Measurements from ENCODE around the gene GXYLT2.
A peak's percentile ranks its signal among the peaks of the same experiment; 100 is the strongest.
"Not testable (repeated sequence)": the region's sequence is repeated elsewhere in the genome, so short reads cannot be mapped to it uniquely, and the experiment has no call there.

The GXYLT2 gene

DNA sequence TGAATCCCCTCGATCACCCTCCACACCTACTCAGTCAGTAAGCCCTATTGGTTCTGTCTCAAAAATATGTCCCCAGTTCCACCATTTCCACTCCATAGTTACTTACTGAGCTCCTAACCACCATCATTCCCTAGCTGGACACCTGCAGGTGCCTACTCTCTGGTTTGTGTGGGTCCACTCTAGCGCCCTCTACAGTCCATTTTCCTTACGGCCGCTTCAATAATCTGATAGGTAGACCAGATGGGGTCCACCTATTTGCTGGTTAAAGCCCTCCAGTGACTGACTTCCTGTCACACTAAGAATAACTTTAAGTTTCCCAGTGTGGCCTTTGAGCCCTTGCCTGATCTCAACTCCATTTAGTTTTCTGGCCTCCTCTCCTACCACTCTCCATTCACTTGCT is 5.0 kb downstream of the GXYLT2 start:
- DNase-seq = peak; percentile 31

DNA sequence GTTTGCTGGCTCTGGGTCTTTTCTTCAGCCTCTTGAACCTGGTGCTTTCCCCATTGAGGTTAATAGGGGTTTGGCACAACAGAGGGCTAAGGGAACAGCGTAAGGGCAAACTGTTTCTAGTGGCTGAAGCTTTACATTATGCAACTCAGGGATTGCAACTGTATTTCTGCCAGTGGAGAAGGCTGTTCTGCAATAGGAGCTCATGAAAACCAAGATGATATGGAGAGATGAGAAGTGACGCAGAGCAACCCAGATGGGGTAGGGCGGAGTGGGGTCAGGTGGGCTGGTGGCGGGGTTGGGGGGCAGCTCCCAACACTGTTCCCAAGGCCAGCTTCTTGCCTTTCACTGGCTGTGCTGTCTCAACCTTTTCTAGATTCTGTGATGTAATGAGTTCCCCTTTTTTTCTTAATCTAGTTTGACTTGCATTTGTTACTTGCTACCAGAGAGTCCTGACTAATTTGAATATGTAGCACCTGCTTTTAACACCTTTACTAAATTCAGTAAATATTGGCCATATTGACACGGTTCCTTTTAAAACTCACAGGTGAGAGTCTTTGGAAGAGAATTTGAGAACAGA is 7.2 kb downstream of the GXYLT2 start:
- DNase-seq = peak; percentile 60

DNA sequence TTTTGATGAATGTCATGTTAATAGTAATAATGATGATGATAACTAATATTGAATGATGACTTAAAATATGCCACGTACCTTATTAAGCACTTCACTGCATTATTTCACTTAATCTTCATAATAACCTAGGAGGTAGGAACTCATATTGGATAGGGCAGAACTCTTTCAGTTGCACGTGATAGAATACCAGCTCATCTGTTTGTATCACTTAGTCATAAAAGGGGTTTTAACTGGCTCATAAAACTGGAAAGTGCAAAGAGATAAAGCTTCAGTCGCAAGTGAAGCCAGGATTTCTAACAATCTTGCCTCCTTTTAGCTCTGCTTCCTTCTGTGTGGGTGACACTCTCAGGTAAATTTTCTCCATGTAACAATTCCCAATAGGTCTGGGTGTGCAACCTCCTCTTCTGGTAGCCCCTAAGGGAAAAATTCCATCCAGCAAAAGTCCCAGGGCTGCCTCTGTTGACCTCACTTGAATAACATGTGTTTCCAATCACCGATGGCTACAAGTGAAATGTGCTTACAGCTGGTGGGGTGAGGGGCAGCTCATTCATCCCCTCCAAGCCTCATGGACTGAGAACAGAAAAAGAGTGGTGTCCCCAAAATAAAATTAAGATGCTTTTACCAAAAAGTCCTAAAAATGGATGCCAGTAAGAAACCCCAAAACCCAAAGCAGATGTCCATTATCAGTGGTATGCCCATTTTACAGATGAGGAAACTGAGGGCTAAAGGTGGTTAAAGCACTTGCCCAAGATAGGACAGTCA is 9.3 kb downstream of the GXYLT2 start:
- DNase-seq = no peak

DNA sequence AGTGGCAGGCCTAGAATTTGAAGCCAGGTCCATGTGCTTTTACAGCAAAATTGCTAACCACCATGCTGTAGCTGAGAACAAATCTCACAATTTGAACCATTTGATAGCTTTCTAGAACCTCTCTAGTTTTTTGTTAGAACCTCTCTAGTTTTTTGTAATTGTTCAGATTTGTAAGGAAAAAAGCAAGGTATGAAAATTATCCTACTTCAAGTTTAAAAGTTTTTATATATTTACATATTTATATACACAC is 9.8 kb downstream of the GXYLT2 start:
- DNase-seq = no peak

DNA sequence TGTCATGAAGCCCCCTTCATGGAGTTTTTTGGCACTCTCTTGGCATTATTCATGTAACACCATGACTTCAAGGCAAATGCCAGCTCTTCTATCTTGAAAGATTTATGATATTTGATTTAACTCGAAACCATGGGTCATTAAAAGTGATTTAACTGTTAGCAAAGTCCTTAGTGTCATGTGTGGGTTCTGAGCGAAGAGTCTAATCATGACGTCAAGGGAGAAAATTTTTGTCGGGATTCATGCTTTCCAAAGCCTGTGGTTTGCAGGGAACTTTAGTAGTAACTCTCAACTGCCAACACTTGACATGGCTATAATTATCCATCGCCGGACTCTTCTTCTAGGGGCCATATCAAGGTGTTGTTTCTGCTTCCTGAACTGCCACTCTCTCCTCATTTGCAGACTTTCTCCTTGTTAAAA is 11.5 kb downstream of the GXYLT2 start:
- DNase-seq = no peak

DNA sequence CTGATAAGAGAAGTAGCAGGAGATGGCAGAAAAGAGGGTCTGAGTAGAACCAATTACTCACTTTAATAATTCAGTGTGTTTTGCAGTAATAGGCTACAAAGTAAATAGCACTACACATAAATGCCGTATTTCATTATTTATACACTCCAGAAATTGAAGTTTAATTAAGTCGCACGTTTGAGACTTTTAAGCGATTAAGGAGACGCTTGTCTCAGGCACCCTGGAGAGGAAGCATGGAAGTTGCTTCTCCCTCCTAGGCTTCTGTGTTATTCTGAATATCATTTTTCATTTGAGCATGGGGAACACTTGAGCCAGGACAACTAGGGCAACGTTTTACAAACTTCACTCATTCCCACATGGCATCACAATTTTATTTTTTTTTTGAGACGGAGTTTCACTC is 12.2 kb downstream of the GXYLT2 start:
- no peak for DNase-seq

DNA sequence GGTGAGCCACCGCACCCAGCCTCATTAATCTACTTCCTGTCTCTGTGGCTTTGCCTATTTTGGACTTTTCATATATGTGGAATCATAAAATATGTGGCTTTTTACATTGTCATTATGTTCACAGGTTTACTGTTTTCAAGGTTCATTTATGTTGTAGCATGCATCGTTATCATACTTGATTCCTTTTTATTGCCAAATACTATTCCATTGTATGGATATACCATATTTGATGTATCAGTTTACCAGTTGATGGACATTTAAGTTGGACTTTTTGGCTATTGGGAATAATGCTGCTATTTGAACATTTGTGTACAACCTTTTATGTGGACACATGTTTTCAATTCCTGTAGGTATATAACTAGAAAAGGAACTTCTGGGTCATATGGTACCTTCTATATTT is 14.0 kb downstream of the GXYLT2 start:
- no peak for DNase-seq

DNA sequence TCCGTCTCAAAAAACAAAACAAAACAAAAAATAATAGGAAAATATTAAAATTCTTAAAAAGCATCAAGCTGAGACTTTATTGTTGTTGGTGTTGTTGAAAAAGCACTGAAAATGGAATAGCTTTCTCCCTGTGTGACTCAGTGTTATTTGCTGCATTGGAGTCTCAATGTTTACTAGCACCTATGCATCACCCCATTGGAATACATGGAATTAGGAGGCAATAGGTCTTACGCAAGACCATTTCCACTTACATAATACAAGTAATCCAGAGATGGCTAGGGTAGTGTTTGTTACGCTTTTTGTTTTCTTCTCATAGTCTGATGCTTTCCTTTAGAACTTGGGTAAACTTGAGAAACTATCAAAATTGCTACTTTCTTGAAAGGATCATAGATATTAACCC is 15.2 kb downstream of the GXYLT2 start:
- no peak for DNase-seq

DNA sequence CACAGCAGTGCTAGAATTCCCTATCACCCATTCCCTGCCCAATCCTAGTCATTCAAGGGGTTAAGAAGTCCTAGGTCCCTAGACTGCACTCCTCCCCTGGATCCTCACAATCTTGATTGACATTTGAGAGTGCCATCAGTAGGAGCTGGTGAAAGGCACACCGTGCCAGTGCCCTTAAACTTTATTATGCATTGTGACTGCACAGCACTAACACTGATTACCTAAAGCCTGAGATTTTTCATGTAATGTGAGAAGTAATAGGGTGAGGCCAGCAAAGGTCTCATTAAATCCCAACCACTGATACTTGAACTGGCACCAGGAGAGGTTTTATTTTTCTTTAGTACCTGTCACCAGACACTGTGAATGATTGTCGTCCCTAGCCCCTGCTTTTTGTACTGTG is 16.3 kb downstream of the GXYLT2 start:
- DNase-seq = no peak

DNA sequence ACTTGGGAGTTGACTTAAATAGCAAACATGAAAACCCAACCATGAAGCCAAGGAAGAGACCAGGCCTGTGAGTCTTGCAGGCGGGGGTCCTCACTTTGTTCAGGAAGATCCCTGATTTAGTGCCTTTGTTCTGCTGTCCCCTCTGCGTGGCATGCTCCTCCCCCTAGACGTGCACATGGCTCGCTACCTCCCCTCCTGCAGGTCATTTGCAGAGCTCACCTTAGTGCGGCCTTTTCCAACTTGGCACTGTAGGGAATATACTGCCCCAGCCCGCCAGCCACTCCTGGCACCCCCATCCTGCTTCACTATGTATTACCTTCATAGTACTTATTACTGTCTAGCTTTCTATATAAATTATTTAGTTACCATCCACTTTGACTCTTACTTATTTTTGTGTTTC is 18.3 kb downstream of the GXYLT2 start:
- DNase-seq = no peak

DNA sequence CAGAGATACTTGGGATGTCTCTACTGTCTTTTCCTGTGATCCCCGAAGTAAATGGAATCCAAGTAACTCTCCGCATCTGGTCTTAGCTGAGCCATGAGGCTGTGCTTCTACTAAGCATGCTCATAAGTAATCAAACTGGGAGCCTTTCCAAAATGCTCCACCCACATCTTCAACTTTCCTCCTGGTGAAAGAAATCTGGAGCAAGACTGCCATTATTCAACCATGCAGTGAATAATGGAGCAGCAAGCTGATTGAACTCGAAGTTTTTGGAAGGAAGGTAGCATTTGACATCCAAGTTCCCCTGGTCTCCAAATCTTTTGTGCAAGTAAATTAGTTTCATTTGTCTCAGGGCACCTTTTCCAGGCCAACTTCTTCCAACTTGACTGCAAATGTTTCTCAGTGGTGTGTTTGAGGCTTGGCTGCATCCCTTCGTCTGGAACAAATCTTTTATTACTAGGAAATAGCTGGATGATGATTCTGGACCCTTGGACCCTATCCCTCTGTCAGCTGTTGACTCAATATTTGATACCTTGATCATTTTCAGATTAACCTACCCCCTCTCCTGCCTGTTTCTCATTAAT is 19.4 kb downstream of the GXYLT2 start:
- DNase-seq = no peak

DNA sequence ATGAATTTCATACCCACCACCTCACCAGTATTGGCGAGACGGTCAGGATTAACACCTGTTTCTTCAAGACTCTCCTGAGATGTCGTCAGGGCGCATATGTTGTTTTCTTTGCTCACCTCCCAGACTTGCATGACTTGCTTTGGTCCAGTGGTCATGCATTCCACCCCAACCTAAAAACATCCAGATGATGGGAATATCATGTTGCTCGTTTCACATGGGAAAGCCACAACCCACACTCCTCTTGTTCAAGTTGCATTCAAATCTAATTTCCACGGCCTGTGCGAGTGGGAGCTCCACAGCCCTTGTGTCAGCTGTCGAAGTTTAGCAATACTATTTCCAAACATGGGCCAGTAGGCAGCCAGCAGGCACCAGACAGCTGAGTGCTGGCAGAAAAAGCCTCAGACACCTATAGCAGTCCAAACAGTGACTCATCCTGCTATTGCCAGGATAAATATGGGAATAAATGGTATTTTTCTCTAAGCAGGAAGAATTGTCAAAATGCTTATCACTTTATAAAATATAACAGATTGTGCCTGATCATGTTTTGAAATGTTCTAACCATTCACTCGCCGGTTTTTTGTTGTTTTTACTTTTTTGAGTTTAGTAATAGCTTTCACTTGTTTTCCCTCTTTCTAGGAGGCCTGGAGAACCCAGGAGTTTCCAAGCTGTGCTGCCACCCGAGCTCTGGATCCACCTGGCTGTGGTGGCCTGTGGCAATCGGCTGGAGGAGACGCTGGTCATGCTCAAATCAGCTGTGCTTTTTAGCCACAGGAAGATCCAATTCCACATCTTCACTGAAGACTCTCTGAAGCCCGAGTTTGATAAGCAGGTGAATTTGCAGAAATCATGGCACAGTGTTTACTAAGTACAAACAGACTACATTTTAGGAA is 20.1 kb downstream of the GXYLT2 start:
- DNase-seq = no peak

DNA sequence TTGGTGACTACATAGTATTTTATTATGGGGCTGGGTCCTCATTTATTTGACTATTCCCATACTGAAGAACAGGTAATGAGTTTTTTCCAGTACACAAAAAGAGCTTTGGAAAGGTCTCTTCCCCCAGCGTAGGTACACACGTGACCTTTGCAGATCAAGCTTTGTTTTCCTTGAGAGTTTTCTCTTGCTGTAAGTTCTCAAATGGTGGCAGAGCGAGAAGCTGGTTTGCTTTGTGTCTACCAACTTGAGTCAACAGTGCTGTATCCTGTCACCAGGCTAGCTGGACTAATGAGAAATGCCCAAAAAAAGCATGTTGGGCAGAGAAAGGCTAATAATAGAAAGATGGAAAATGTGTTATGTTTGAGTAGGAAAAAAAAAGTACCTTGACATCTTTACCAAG is 21.7 kb downstream of the GXYLT2 start:
- no peak for DNase-seq

DNA sequence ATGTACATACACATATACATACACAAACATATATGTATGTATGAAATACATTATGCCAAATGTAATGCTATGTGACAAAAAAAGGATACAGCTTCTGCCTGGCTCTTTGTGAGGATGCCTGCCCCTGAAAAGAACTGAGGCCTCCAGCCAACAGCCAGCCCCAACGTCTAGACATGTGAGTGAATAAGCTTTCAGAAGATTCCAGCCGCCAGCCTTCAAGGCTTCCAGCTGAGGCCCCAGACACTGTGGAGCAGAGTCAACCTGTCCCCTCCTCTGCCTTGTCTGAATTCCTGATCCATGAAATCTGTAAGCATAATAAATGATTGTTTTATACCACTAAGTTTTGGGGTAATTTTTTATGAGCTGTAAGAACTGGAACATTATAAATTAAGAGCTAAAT is 24.7 kb downstream of the GXYLT2 start:
- DNase-seq = no peak

DNA sequence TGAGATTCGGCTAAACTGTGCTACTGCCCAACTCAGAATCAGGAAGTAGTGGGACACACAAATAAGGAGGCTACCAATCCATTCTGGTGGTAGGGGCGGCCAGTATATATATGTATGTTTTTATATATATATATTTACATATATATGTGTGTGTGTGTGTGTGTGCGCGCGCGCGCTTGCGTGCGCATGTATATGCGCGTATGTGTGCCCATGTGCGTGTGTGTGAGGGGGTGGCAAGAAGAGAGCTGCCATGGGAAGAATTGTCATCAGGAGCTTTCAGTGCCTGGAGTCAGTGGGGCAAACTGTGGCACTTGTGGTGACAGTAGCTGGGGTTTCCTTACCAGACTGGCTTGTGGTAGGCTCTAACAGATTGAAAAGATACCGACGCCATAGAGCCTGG is 26.5 kb downstream of the GXYLT2 start:
- DNase-seq = no peak

DNA sequence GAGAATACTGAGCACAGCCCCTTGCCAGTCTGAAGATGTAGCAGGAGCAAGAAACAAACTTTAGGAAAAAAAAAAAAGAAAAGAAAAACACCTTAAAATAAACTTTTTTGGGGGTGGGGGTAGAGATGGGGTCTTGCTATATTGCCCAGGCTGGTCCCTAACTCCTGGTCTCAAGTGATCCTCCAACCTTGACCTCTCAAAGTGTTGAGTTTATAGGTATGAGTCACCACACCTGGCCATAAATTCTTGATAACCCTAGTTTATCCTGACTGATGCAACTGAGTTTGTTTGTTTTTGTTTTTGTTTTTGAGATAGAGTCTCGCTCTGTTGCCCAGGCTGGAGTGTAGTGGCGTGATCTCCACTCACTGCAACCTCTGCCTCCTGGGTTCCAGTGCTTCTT is 28.4 kb downstream of the GXYLT2 start:
- DNase-seq = no peak

DNA sequence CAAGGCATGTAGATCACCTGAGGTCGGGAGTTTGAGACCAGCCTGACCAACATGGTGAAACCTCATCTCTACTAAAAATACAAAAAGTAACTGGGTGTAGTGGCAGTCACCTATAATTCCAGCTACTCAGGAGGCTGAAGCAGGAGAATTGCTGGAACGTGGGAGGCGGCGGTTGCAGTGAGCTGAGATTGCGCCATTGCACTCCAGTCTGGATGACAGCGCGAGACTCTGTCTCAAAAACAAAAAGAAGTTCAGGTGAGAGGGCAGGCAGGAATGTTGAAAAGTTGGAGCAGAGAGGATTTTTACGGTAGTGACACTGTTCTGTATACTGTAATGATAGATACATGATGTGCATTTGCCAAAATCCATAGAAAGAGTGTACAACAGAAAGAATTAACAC is 31.7 kb downstream of the GXYLT2 start:
- no peak for DNase-seq

DNA sequence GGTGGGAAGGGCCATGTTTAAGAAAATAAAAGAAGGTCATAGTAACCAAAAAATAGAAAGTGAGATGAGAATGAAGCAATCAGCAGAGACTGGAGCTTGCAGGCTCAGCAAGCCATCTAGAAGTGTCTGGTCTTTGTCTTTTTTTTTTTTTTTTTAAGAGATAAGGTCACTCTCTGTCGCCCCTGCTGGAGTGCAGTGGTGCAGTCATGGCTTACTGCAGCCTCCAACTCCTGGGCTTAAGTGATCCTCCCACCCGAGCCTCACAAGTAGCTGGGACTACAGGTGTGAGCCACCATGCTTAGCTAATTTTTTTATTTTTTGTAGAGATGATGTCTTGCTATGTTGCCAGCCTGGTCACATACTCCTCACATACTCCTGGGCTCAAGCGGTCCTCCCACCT is 36.2 kb downstream of the GXYLT2 start:
- DNase-seq = peak; percentile 22

DNA sequence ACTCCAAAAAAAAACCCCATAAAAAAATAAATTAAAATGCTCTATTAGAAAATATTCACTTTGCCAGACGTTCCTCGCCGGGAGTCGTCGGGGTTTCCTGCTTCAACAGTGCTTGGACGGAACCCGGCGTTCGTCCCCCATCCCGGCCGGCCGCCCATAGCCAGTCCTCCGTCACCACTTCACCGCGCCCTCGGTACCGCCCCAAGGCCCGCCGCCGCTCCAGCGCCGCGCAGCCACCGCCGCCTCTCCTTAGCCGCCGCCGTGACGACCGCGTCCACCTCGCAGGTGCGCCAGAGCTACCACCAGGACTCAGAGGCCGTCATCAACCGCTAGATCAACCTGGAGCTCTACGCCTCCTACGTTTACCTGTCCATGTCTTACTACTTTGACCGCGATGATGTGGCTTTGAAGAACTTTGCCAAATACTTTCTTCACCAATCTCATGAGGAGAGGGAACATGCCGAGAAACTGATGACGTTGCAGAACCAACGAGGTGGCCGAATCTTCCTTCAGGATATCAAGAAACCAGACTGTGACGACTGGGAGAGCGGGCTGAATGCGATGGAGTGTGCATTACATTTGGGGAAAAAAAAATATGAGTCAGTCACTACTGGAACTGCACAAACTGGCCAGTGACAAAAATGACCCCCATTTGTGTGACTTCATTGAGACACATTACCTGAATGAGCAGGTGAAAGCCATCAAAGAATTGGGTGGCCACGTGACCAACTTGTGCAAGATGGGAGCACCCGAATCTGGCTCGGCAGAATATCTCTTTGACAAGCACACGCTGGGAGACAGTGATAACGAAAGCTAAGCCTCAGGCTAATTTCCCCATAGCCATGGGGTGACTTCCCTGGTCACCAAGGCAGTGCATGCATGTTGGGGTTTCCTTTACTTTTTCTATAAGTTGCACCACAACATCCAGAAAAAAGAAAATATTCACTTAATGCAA is 41.2 kb downstream of the GXYLT2 start:
- not testable (repeated sequence) for DNase-seq

DNA sequence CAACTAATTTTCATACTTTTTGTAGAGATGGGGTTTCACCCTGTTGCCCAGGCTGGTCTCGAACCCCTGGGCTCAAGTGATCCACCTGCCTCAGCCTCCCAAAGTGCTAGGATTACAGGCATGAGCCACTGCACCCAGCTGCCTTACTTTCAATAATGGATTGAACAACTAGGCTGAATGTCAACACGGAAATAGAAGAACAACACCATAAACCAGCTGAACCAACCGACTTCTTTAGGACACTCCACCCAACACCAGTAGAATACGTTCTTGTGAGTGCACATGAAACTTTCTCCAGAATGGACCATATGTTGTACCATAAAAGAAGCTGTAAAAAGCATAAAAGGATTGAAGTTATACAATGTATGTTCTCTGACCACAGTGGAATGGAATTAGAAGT is 42.9 kb downstream of the GXYLT2 start:
- DNase-seq = no peak

DNA sequence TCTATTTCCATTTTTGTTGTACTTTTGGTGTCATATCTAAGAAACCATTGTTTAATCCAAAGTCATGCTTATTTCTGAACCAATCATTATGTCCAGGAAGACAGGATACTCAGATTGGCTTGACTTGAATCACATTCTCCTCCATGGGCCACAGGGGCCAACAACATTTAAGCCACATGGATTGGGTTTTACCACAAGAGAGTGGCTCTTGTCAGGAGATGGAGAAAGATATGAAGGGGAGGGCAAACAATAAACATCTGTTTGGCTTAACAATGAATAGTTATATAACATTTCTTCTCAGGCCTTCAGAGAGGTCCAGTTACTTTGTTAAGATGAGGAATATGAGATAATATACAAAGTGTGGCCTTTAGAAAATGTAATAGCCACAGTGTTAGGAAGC is 44.6 kb downstream of the GXYLT2 start:
- no peak for DNase-seq

DNA sequence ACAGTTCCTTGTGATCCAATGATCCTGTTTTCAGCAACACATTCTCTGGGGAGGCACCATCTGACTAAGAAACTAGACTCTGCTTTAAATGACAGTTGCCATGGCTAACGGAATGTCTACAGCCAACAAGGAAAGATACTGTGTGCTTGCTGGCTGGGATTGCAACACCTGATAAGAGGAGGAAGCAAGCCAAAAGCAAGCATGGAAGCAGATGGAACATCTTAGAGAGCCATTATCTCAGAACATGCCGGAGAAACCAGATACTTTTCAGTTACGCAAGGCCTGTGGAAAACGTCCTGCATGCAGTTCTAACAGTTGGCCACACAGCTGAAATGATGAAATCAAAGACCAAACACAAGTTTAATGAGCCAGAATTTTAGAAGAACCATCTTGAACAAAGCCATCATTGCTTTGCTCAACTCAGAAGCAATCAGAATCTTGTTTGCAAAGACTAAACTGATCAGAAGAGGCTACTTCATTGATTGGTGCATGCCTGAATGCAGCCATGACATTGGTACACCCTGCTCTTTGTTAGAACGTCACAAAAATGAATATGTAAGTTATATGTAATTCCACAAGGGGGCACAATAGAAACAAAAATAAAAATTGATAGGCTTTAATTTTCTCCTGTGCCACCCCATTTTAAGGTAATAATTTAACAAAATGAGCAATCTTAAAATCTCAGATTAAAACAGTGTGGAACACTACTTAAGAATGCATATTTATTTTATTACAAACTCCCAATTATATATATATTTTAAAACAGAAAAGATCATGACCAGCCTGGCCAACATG is 50.8 kb downstream of the GXYLT2 start:
- DNase-seq = peak; percentile 83

Measured in hematopoietic multipotent progenitor cell treated with erythropoietin and hydrocortisone succinate and interleukin-3 and kit ligand, for 6 days (in vitro differentiated cells).